Caco-2 (cell line): ENCODE results near the gene SPATA32. TPM values are rescaled to one million over a fixed set of nuclear protein-coding genes. Genes with fewer than 3 reads are reported as not detected.

Experiments
- BruUV-seq: library from RNA; stranded (reverse); fragments of 400-500 nt; replicated peaks from 2 replicates; lab custom pipeline; 2021; lab: Mats Ljungman, UMichigan
- CTCF ChIA-PET: fragments of 300-600 bp; sonication (Branson Sonifier 250); formaldehyde crosslinking; loops from one replicate; lab custom pipeline; 2022; ENCODE audit warnings: antibody characterized with exemption; lab: Charles Lee
- POLR2A ChIA-PET: fragments of 300-600 bp; sonication (Branson Sonifier 250); formaldehyde crosslinking; loops from one replicate; lab custom pipeline; 2022; ENCODE audit warnings: antibody characterized with exemption; lab: Charles Lee
- DNase-seq, 2 experiments: peaks; one replicate each; pipeline versions ENCODE4 v3.0.0 to v3.0.0-alpha.2; 2020 to 2022
- H3K27me3 ChIP-seq: replicated peaks from 2 replicates; pipeline ENCODE4 v1.6.0; 2011; ENCODE audit warnings: low read length; ENCODE audit not compliant: control insufficient read depth, insufficient read depth
- H3K36me3 ChIP-seq: 2 replicates; pipeline ENCODE4 v1.5.1; 2011; ENCODE audit warnings: low read length; ENCODE audit not compliant: control insufficient read depth, insufficient read depth
- H3K4me1 ChIP-seq: fragments of 250-450 bp; sonication (Bioruptor Pico); 2 replicates; pipeline ENCODE4 v1.5.1; 2020; ENCODE audit warnings: mild to moderate bottlenecking
- H3K4me3 ChIP-seq: 2 replicates; pipeline ENCODE4 v1.5.1; 2011; ENCODE audit warnings: low read depth, mild to moderate bottlenecking, control low read depth, low read length
- H3K9me3 ChIP-seq: fragments of 250-450 bp; sonication (Bioruptor Pico); 2 replicates; pipeline ENCODE4 v1.5.1; 2020; ENCODE audit warnings: mild to moderate bottlenecking, moderate library complexity
- H3K27ac Mint-ChIP-seq: one replicate; pipeline ENCODE4 v1.8.0; 2022; ENCODE audit warnings: mixed read lengths; ENCODE audit not compliant: unreplicated experiment
- H3K27me3 Mint-ChIP-seq: one replicate; pipeline ENCODE4 v1.8.0; 2022; ENCODE audit warnings: mixed read lengths; ENCODE audit not compliant: insufficient read depth, unreplicated experiment
- H3K36me3 Mint-ChIP-seq: one replicate; pipeline ENCODE4 v1.8.0; 2022; ENCODE audit warnings: mild to moderate bottlenecking, mixed read lengths; ENCODE audit not compliant: insufficient read depth, unreplicated experiment
- H3K4me1 Mint-ChIP-seq: one replicate; pipeline ENCODE4 v1.8.0; 2022; ENCODE audit warnings: low read depth, mixed read lengths; ENCODE audit not compliant: unreplicated experiment
- H3K4me3 Mint-ChIP-seq: one replicate; pipeline ENCODE4 v1.8.0; 2022; ENCODE audit warnings: mild to moderate bottlenecking, moderate library complexity, mixed read lengths; ENCODE audit not compliant: unreplicated experiment
- H3K9me3 Mint-ChIP-seq: one replicate; pipeline ENCODE4 v1.8.0; 2022; ENCODE audit warnings: mixed read lengths; ENCODE audit not compliant: unreplicated experiment
- CTCF ChIP-seq, 2 experiments: fragments of 200-600 bp in 1 of 2; IDR thresholded peaks; 1 replicate in 1 of 2; 2 replicates in 1 of 2; pipeline versions ENCODE4 v1.5.1 to v1.8.0; 2011 to 2022; ENCODE audit warnings: antibody characterized with exemption in 1 of 2, control low read depth in 1 of 2, inconsistent platforms in 1 of 2, low read depth in 1 of 2, low read length in 1 of 2, mild to moderate bottlenecking in 1 of 2, moderate library complexity in 1 of 2; ENCODE audit not compliant: insufficient read depth in 1 of 2, severe bottlenecking in 1 of 2, unreplicated experiment in 1 of 2
- intact Hi-C: fragments of 100-400 bp; cut with micrococcal nuclease; formaldehyde crosslinking; loops from one replicate; pipeline ENCODE4 v1.10.0; 2022; ENCODE audit not compliant: unreplicated experiment
- total RNA-seq: library from RNA; stranded (reverse); gene quantifications from 2 replicates; pipeline ENCODE4 v1.2.3, GENCODE V29; 2022

The SPATA32 gene
- total RNA-seq, 1 experiment from 2014 or later: not detected

- no peaks in the 10 kb centered on the region for H3K27me3 ChIP-seq
- Mint-ChIP-seq H3K27me3 (no peaks in the 10 kb centered on the region), H3K9me3 (no peaks in the 10 kb centered on the region), H3K4me3 (no peak overlapping the region), H3K27ac (no peak overlapping the region), H3K4me1 (peaks cover 13% of the 10 kb centered on the region), H3K36me3 (peaks cover 37% of the 10 kb centered on the region)
- CTCF ChIA-PET: interaction anchor here (2.6 kb wide), 1 partner anchor 11 kb away, joined by 11 read pairs; no protein-coding TSS in a partner anchor
- POLR2A ChIA-PET: no interaction called here
- intact Hi-C loops: no loop called here
- H3K4me3 ChIP-seq: no peak overlapping the region
- no peak for TF ChIP-seq CTCF (IDR thresholded peaks at IDR 0.05; ENCODE audit: insufficient read depth in 1 of 2, low read depth in 1 of 2, low read length in 1 of 2, severe bottlenecking in 1 of 2, unreplicated experiment in 1 of 2)
- no peak for DNase-seq
- no TSS peak for BruUV-seq
- peaks cover 16% of the 10 kb centered on the region for H3K4me1 ChIP-seq
- H3K9me3 ChIP-seq: no peaks in the 10 kb centered on the region
- H3K36me3 ChIP-seq: no peaks in the 10 kb centered on the region
Measured at GRCh38 chr17:45288825-45289224, 26.9 kb upstream of the SPATA32 start.

GRCh38 chr17:45287526-45288500 lies 25.9 kb upstream of the SPATA32 start:
- peaks cover 47% of the 10 kb centered on the region for H3K36me3 Mint-ChIP-seq
- H3K4me3 Mint-ChIP-seq: no peak overlapping the region
- peaks cover 4% of the 10 kb centered on the region for H3K36me3 ChIP-seq
- no peaks in the 10 kb centered on the region for H3K9me3 ChIP-seq
- H3K27me3 Mint-ChIP-seq: no peaks in the 10 kb centered on the region
- no TSS peak for BruUV-seq
- H3K27ac Mint-ChIP-seq: no peak overlapping the region
- POLR2A ChIA-PET: interaction anchor here (0.6 kb wide), 1 partner anchor 388 kb away, joined by 3 read pairs; no protein-coding TSS in a partner anchor
- DNase-seq: no peak
- no peak for TF ChIP-seq CTCF (IDR thresholded peaks at IDR 0.05; ENCODE audit: insufficient read depth in 1 of 2, low read depth in 1 of 2, low read length in 1 of 2, severe bottlenecking in 1 of 2, unreplicated experiment in 1 of 2)
- peaks cover 11% of the 10 kb centered on the region for H3K4me1 Mint-ChIP-seq
- H3K4me1 ChIP-seq: peaks cover 11% of the 10 kb centered on the region
- no peaks in the 10 kb centered on the region for H3K27me3 ChIP-seq
- intact Hi-C loops: no loop called here
- H3K4me3 ChIP-seq: no peak overlapping the region
- CTCF ChIA-PET: interaction anchor here (0.7 to 2.6 kb wide), 2 partner anchors 10 to 152 kb away, joined by 4 to 11 read pairs; partner anchors contain the start of gene ACBD4
- no peaks in the 10 kb centered on the region for H3K9me3 Mint-ChIP-seq

- no peak for DNase-seq
- H3K27me3 ChIP-seq: no peaks in the 10 kb centered on the region
- Mint-ChIP-seq H3K4me1 (peaks cover 11% of the 10 kb centered on the region), H3K36me3 (peaks cover 54% of the 10 kb centered on the region), H3K4me3 (no peak overlapping the region), H3K27ac (no peak overlapping the region), H3K9me3 (no peaks in the 10 kb centered on the region), H3K27me3 (no peaks in the 10 kb centered on the region)
- ChIA-PET POLR2A (no interaction called here), CTCF (interaction anchor here (2.6 kb wide), 1 partner anchor 9 kb away, joined by 11 read pairs; no protein-coding TSS in a partner anchor)
- intact Hi-C loops: no loop called here
- peaks cover 11% of the 10 kb centered on the region for H3K4me1 ChIP-seq
- H3K36me3 ChIP-seq: peaks cover 4% of the 10 kb centered on the region
- no peak for TF ChIP-seq CTCF (IDR thresholded peaks at IDR 0.05; ENCODE audit: insufficient read depth in 1 of 2, low read depth in 1 of 2, low read length in 1 of 2, severe bottlenecking in 1 of 2, unreplicated experiment in 1 of 2)
- BruUV-seq: no TSS peak
- no peak overlapping the region for H3K4me3 ChIP-seq
- H3K9me3 ChIP-seq: no peaks in the 10 kb centered on the region
Measured at GRCh38 chr17:45286286-45286685, 24.4 kb upstream of the SPATA32 start.
